ENCODE data around the gene MTERF2. TPM values are rescaled to one million over a fixed set of nuclear protein-coding genes. Genes with fewer than 3 reads are reported as not detected.

MTERF2 gene
- total and polyA plus RNA-seq, 2 donors (not counting 3 experiments of a cell fraction or from before 2014, with no cell fraction given) = 3.4 to 9.6 TPM

DNA sequence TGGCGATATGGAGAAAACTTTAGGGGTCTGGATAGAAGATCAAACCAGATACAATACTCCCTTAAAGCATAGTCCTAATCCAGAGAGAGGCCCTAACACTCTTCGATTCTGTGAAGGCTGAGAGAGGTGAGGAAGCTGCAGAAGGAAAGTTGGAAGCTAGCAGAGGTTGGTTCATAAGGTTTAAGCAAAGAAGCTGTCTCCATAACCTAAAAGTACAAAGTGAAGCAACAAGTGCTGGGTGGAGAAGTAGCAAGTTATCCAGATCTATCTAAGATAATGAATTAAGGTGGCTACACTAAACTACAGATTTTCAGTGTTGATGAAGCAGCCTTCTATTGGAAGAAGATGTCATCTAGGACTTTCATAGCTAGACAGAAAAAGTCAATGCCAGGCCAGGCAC lies 24.6 kb upstream of the MTERF2 start:
- H3K36me3 ChIP-seq (ENCODE audit: control insufficient read depth in 2 of 2, extremely low read depth in 1 of 2, insufficient read depth in 2 of 2, low read length in 2 of 2) = no peaks in the 10 kb centered on the region
- H3K9me3 ChIP-seq (replicated peaks; ENCODE audit: control insufficient read depth, insufficient read depth, low read length) = no peaks in the 10 kb centered on the region
- no peaks in the 10 kb centered on the region for H3K9me1 ChIP-seq (replicated peaks; ENCODE audit: control insufficient read depth, extremely low read depth, insufficient read depth, low read length)
- TF ChIP-seq GATA2 (IDR thresholded peaks at IDR 0.05; ENCODE audit: insufficient read depth, insufficient read length, low read depth, low read length) (no peak), FOS (IDR thresholded peaks at IDR 0.05; ENCODE audit: borderline replicate concordance, insufficient read depth, low read length) (no peak), POLR2A (IDR thresholded peaks at IDR 0.05; ENCODE audit: low read depth, low read length) (no peak), MAX (IDR thresholded peaks at IDR 0.05; ENCODE audit: insufficient read depth, insufficient read length) (no peak), MYC (IDR thresholded peaks at IDR 0.05; ENCODE audit: low read depth, low read length) (no peak), JUN (IDR thresholded peaks at IDR 0.05; ENCODE audit: borderline replicate concordance, insufficient read depth, insufficient read length, low read depth) (no peak), POLR2AphosphoS5 (IDR thresholded peaks at IDR 0.05; ENCODE audit: insufficient read depth, low read depth, low read length) (no peak), EZH2 (IDR thresholded peaks at IDR 0.05; ENCODE audit: borderline replicate concordance, low read depth, low read length, severe bottlenecking) (no peak)
- TF ChIP-seq, protein P1, sequence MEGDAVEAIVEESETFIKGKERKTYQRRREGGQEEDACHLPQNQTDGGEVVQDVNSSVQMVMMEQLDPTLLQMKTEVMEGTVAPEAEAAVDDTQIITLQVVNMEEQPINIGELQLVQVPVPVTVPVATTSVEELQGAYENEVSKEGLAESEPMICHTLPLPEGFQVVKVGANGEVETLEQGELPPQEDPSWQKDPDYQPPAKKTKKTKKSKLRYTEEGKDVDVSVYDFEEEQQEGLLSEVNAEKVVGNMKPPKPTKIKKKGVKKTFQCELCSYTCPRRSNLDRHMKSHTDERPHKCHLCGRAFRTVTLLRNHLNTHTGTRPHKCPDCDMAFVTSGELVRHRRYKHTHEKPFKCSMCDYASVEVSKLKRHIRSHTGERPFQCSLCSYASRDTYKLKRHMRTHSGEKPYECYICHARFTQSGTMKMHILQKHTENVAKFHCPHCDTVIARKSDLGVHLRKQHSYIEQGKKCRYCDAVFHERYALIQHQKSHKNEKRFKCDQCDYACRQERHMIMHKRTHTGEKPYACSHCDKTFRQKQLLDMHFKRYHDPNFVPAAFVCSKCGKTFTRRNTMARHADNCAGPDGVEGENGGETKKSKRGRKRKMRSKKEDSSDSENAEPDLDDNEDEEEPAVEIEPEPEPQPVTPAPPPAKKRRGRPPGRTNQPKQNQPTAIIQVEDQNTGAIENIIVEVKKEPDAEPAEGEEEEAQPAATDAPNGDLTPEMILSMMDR (IDR thresholded peaks at IDR 0.05; ENCODE audit: extremely low read depth in 1 of 2, insufficient read depth in 1 of 2, low read depth in 1 of 2, low read length in 2 of 2) = no peak
- no TSS peak for BruUV-seq (replicated peaks)
- intact Hi-C loops (cut with micrococcal nuclease) (no loop called here), dilution Hi-C loops (cut with MboI; ENCODE audit: extremely low pct_ligation_motif_present, low sequenced_read_pairs) (no loop called here)
- DNase-seq (ENCODE audit: low read depth, low spot score) (no peak), FAIRE-seq (no peak)
- no peak overlapping the region for H3K9ac ChIP-seq (replicated peaks; ENCODE audit: extremely low read depth, insufficient read depth, low read length)
- POLR2A ChIA-PET = no interaction called here
- H3K4me1 ChIP-seq (ENCODE audit: control insufficient read depth, extremely low read depth, insufficient read depth, low read length) = no peaks in the 10 kb centered on the region
- no peak overlapping the region for H2AFZ ChIP-seq (ENCODE audit: low read depth, low read length)
- CTCF ChIA-PET = no interaction called here
- no peak overlapping the region for H3K4me3 ChIP-seq (replicated peaks in 1 of 3; ENCODE audit: insufficient read depth in 1 of 3, low read depth in 1 of 3, low read length in 3 of 3)
- H3K27ac ChIP-seq (ENCODE audit: insufficient read depth, low read depth, low read length) = no peak overlapping the region
- H3K4me2 ChIP-seq (ENCODE audit: insufficient read depth, low read length) = no peak overlapping the region
- H4K20me1 ChIP-seq (replicated peaks; ENCODE audit: control insufficient read depth, extremely low read depth, insufficient read depth, low read length) = no peaks in the 10 kb centered on the region
- H3K27me3 ChIP-seq (ENCODE audit: control insufficient read depth in 2 of 2, insufficient read depth in 2 of 2, low read length in 2 of 2) = no peaks in the 10 kb centered on the region
- H3K79me2 ChIP-seq (ENCODE audit: control insufficient read depth, insufficient read depth, low read length) = no peaks in the 10 kb centered on the region
